ENCODE data around the gene RNFT2.

DNA sequence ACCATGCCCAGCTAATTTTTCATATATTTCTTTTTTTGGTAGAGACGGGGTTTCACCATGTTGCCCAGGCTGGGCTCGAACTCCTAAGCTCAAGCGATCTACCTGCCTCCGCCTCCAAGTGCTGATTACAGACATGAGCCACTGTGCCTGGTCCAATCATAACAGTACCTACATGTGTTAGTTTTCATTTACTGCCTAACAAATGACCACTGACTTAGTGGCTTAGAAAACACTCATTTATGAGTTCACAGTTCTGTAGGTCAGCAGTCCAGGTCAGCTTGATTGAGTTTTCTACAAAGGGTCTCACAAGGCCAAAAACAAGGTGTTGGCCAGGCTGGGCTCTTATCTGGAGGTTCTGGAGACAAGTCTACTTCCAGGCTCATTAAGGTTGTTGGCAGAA lies 60.6 kb downstream of the RNFT2 start:
- TF ChIP-seq, protein P1, sequence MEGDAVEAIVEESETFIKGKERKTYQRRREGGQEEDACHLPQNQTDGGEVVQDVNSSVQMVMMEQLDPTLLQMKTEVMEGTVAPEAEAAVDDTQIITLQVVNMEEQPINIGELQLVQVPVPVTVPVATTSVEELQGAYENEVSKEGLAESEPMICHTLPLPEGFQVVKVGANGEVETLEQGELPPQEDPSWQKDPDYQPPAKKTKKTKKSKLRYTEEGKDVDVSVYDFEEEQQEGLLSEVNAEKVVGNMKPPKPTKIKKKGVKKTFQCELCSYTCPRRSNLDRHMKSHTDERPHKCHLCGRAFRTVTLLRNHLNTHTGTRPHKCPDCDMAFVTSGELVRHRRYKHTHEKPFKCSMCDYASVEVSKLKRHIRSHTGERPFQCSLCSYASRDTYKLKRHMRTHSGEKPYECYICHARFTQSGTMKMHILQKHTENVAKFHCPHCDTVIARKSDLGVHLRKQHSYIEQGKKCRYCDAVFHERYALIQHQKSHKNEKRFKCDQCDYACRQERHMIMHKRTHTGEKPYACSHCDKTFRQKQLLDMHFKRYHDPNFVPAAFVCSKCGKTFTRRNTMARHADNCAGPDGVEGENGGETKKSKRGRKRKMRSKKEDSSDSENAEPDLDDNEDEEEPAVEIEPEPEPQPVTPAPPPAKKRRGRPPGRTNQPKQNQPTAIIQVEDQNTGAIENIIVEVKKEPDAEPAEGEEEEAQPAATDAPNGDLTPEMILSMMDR (IDR thresholded peaks at IDR 0.05), result no peak
- TF ChIP-seq MXD4 (CRISPR knock-in tag; IDR thresholded peaks at IDR 0.05; ENCODE audit: borderline replicate concordance) (no peak), JUN (CRISPR knock-in tag; IDR thresholded peaks at IDR 0.05) (no peak), ZNF121 (CRISPR knock-in tag; IDR thresholded peaks at IDR 0.05) (no peak), TEAD1 (CRISPR knock-in tag; IDR thresholded peaks at IDR 0.05) (no peak), ETV6 (CRISPR knock-in tag; IDR thresholded peaks at IDR 0.05) (no peak), ZNF671 (CRISPR knock-in tag; IDR thresholded peaks at IDR 0.05) (no peak), EMX1 (CRISPR knock-in tag; IDR thresholded peaks at IDR 0.05) (no peak), MYBL2 (CRISPR knock-in tag; IDR thresholded peaks at IDR 0.05) (no peak)
- TF ChIP-seq, protein P2, sequence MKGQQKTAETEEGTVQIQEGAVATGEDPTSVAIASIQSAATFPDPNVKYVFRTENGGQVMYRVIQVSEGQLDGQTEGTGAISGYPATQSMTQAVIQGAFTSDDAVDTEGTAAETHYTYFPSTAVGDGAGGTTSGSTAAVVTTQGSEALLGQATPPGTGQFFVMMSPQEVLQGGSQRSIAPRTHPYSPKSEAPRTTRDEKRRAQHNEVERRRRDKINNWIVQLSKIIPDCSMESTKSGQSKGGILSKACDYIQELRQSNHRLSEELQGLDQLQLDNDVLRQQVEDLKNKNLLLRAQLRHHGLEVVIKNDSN (CRISPR knock-in tag; IDR thresholded peaks at IDR 0.05), result no peak
- TF ChIP-seq, protein P3, sequence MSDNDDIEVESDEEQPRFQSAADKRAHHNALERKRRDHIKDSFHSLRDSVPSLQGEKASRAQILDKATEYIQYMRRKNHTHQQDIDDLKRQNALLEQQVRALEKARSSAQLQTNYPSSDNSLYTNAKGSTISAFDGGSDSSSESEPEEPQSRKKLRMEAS (CRISPR knock-in tag; IDR thresholded peaks at IDR 0.05), result no peak
- TF ChIP-seq, protein P4, sequence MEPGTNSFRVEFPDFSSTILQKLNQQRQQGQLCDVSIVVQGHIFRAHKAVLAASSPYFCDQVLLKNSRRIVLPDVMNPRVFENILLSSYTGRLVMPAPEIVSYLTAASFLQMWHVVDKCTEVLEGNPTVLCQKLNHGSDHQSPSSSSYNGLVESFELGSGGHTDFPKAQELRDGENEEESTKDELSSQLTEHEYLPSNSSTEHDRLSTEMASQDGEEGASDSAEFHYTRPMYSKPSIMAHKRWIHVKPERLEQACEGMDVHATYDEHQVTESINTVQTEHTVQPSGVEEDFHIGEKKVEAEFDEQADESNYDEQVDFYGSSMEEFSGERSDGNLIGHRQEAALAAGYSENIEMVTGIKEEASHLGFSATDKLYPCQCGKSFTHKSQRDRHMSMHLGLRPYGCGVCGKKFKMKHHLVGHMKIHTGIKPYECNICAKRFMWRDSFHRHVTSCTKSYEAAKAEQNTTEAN (CRISPR knock-in tag; IDR thresholded peaks at IDR 0.05), result no peak
- TF ChIP-seq, protein P5, sequence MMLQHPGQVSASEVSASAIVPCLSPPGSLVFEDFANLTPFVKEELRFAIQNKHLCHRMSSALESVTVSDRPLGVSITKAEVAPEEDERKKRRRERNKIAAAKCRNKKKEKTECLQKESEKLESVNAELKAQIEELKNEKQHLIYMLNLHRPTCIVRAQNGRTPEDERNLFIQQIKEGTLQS (CRISPR knock-in tag; conservative IDR thresholded peaks at IDR 0.05), result no peak
